ENCODE results near the gene SLC66A2. TPM values are rescaled to one million over a fixed set of nuclear protein-coding genes. Genes with fewer than 3 reads are reported as not detected.

SLC66A2 gene
- total RNA-seq, 2 donors from 2014 or later = 30.4 to 50.8 TPM

GRCh38 chr18:79871026-79871390 lies 80.4 kb downstream of the SLC66A2 start:
- no peaks in the 10 kb centered on the region for H3K4me1 ChIP-seq
- H3K36me3 ChIP-seq (replicated peaks in 1 of 2; ENCODE audit: insufficient read depth in 1 of 2, low read depth in 2 of 2) = no peaks in the 10 kb centered on the region
- H3K9me3 ChIP-seq = no peaks in the 10 kb centered on the region
- intact Hi-C loops (cut with DNase I) = no loop called here
- no peak overlapping the region for H3K4me3 ChIP-seq
- no peak for DNase-seq
- WGBS, 2 donors = 73 to 76% methylated on average over 3 to 14 of the region's 17 CpGs
- H3K27me3 ChIP-seq = no peaks in the 10 kb centered on the region
- TF ChIP-seq CTCF (IDR thresholded peaks at IDR 0.05) (no peak), POLR2A (IDR thresholded peaks at IDR 0.05) (no peak)
- no peak overlapping the region for H3K27ac ChIP-seq
- ATAC-seq = no peak

- ATAC-seq = no peak
- Histone ChIP-seq H3K4me3 (no peak overlapping the region), H3K27me3 (no peaks in the 10 kb centered on the region), H3K27ac (no peak overlapping the region), H3K9me3 (no peaks in the 10 kb centered on the region), H3K4me1 (no peaks in the 10 kb centered on the region), H3K36me3 (replicated peaks in 1 of 2; ENCODE audit: insufficient read depth in 1 of 2, low read depth in 2 of 2) (no peaks in the 10 kb centered on the region)
- peak in 2 of 4 donors; percentile 33 to 35 for DNase-seq
- 52 to 62% methylated on average over 14 to 19 of the region's 19 CpGs for WGBS, 2 donors
- no peak for TF ChIP-seq CTCF (IDR thresholded peaks at IDR 0.05)
- no peak for TF ChIP-seq POLR2A (IDR thresholded peaks at IDR 0.05)
- intact Hi-C loops (cut with DNase I) = no loop called here
These were observed 81.0 kb downstream of the SLC66A2 start for GRCh38 chr18:79870301-79871025.

GRCh38 chr18:79869591-79870300 lies 81.7 kb downstream of the SLC66A2 start:
- no peak for DNase-seq
- intact Hi-C loops (cut with DNase I) = no loop called here
- ATAC-seq = no peak
- H3K9me3 ChIP-seq = no peaks in the 10 kb centered on the region
- no peaks in the 10 kb centered on the region for H3K27me3 ChIP-seq
- H3K4me3 ChIP-seq = no peak overlapping the region
- no peak for TF ChIP-seq CTCF (IDR thresholded peaks at IDR 0.05)
- no peak for TF ChIP-seq POLR2A (IDR thresholded peaks at IDR 0.05)
- no peaks in the 10 kb centered on the region for H3K36me3 ChIP-seq (replicated peaks in 1 of 2; ENCODE audit: insufficient read depth in 1 of 2, low read depth in 2 of 2)
- 83 to 91% methylated on average over 16 to 32 of the region's 32 CpGs for WGBS, 2 donors
- H3K4me1 ChIP-seq = no peaks in the 10 kb centered on the region
- H3K27ac ChIP-seq = no peak overlapping the region

- no peak overlapping the region for H3K27ac ChIP-seq
- WGBS, 2 donors = 80 to 85% methylated on average over 10 to 32 of the region's 32 CpGs
- no peaks in the 10 kb centered on the region for H3K4me1 ChIP-seq
- no peak for ATAC-seq
- no peak overlapping the region for H3K4me3 ChIP-seq
- no peaks in the 10 kb centered on the region for H3K36me3 ChIP-seq (replicated peaks in 1 of 2; ENCODE audit: insufficient read depth in 1 of 2, low read depth in 2 of 2)
- H3K27me3 ChIP-seq = no peaks in the 10 kb centered on the region
- no peak for TF ChIP-seq POLR2A (IDR thresholded peaks at IDR 0.05)
- DNase-seq = no peak
- no peaks in the 10 kb centered on the region for H3K9me3 ChIP-seq
- intact Hi-C loops (cut with DNase I) = no loop called here
These were observed 82.5 kb downstream of the SLC66A2 start for GRCh38 chr18:79868811-79869541.

- intact Hi-C loops (cut with DNase I) = no loop called here
- no peaks in the 10 kb centered on the region for H3K36me3 ChIP-seq (replicated peaks in 1 of 2; ENCODE audit: insufficient read depth in 1 of 2, low read depth in 2 of 2)
- no peak for TF ChIP-seq POLR2A (IDR thresholded peaks at IDR 0.05)
- TF ChIP-seq CTCF (IDR thresholded peaks at IDR 0.05) = no peak
- WGBS, 2 donors = 81 to 84% methylated on average over 29 of the region's 29 CpGs
- DNase-seq (no peak), ATAC-seq (no peak)
- no peaks in the 10 kb centered on the region for H3K9me3 ChIP-seq
- H3K4me3 ChIP-seq = no peak overlapping the region
- H3K27ac ChIP-seq = no peak overlapping the region
- H3K4me1 ChIP-seq = no peaks in the 10 kb centered on the region
- H3K27me3 ChIP-seq = no peaks in the 10 kb centered on the region
These were observed 83.2 kb downstream of the SLC66A2 start for GRCh38 chr18:79868168-79868784.
